HEK293 (cell line): ENCODE measurements around the gene ASF1B.

Experiments used
- CTCF ChIA-PET: fragments of 350-600 bp; formaldehyde crosslinking; extraction: SDS; loops from one replicate; lab custom pipeline; 2021; ENCODE audit warnings: antibody characterized with exemption; lab: Yijun Ruan, JAX
- POLR2A ChIA-PET: fragments of 300-600 bp; formaldehyde crosslinking; extraction: SDS; loops from one replicate; lab custom pipeline; 2020; ENCODE audit warnings: antibody characterized with exemption, inconsistent platforms; lab: Yijun Ruan, JAX
- H3K27ac ChIP-seq: fragments of 200-500 bp; sonication (Bioruptor generic); 2 replicates; pipeline ENCODE4 v1.5.1; 2014; ENCODE audit warnings: low read depth, low read length, control low read depth, inconsistent platforms; ENCODE audit errors: extremely low read depth
- H3K36me3 ChIP-seq, 2 experiments: fragments of 200-500 bp in 1 of 2; sonication (Bioruptor generic) in 1 of 2; 1 replicate in 1 of 2; 2 replicates in 1 of 2; pipeline ENCODE4 v1.5.1; 2014 to 2017; ENCODE audit warnings: inconsistent platforms in 2 of 2, low read length in 2 of 2; ENCODE audit not compliant: control insufficient read depth in 2 of 2, insufficient read depth in 1 of 2
- H3K4me1 ChIP-seq: fragments of 200-500 bp; sonication (Bioruptor generic); 2 replicates; pipeline ENCODE4 v1.5.1; 2014; ENCODE audit warnings: mild to moderate bottlenecking, low read length, inconsistent platforms; ENCODE audit not compliant: control insufficient read depth, insufficient read depth
- H3K4me3 ChIP-seq: 2 replicates; pipeline ENCODE4 v1.5.1; 2011; ENCODE audit warnings: low read depth, mild to moderate bottlenecking, control low read depth, low read length, moderate library complexity
- H3K9me3 ChIP-seq: fragments of 200-500 bp; sonication (Bioruptor generic); 2 replicates; pipeline ENCODE4 v1.5.1; 2014; ENCODE audit warnings: low read depth, low read length, inconsistent platforms; ENCODE audit not compliant: control insufficient read depth, insufficient read depth
- BCL6B ChIP-seq: fragments of 450-650 bp; formaldehyde crosslinking; IDR thresholded peaks from 2 replicates; pipeline ENCODE4 v1.5.1; 2017; ENCODE audit warnings: missing biosample characterization, missing genetic modification characterization
- EGR2 ChIP-seq: fragments of 450-650 bp; formaldehyde crosslinking; IDR thresholded peaks from 2 replicates; pipeline ENCODE4 v1.5.1; 2016; ENCODE audit warnings: low read depth, missing biosample characterization, missing genetic modification characterization
- GLIS1 ChIP-seq: fragments of 450-650 bp; formaldehyde crosslinking; IDR thresholded peaks from 2 replicates; pipeline ENCODE4 v1.5.1; 2016; ENCODE audit warnings: missing biosample characterization, missing genetic modification characterization
- GLIS2 ChIP-seq: fragments of 450-650 bp; formaldehyde crosslinking; IDR thresholded peaks from 2 replicates; pipeline ENCODE4 v1.5.1; 2016; ENCODE audit warnings: missing biosample characterization, missing genetic modification characterization
- KLF1 ChIP-seq: fragments of 450-650 bp; formaldehyde crosslinking; IDR thresholded peaks from 2 replicates; pipeline ENCODE4 v1.5.1; 2016; ENCODE audit warnings: missing biosample characterization, missing genetic modification characterization
- KLF9 ChIP-seq: fragments of 450-650 bp; formaldehyde crosslinking; IDR thresholded peaks from 2 replicates; pipeline ENCODE4 v1.5.1; 2016; ENCODE audit warnings: missing biosample characterization, missing genetic modification characterization, low read depth
- PRDM1 ChIP-seq: fragments of 450-650 bp; formaldehyde crosslinking; IDR thresholded peaks from 2 replicates; pipeline ENCODE4; 2016; ENCODE audit warnings: missing biosample characterization, missing genetic modification characterization
- ZFHX2 ChIP-seq: fragments of 450-650 bp; formaldehyde crosslinking; conservative IDR thresholded peaks from 2 replicates; pipeline ENCODE4 v1.5.1; 2016; ENCODE audit warnings: missing biosample characterization, missing genetic modification characterization
- ZNF121 ChIP-seq: fragments of 450-650 bp; formaldehyde crosslinking; IDR thresholded peaks from 2 replicates; pipeline ENCODE4 v1.5.1; 2016; ENCODE audit warnings: missing biosample characterization, missing genetic modification characterization
- ZNF37A ChIP-seq: fragments of 450-650 bp; IDR thresholded peaks from 2 replicates; pipeline ENCODE4 v1.5.1; 2018; ENCODE audit warnings: missing biosample characterization, missing genetic modification characterization
- ZNF473 ChIP-seq: fragments of 450-650 bp; formaldehyde crosslinking; IDR thresholded peaks from 2 replicates; pipeline ENCODE4 v1.5.1; 2017; ENCODE audit warnings: missing biosample characterization, missing genetic modification characterization
- ZNF596 ChIP-seq: fragments of 450-650 bp; IDR thresholded peaks from 2 replicates; pipeline ENCODE4 v1.5.0; 2018; ENCODE audit warnings: missing biosample characterization, mild to moderate bottlenecking, missing genetic modification characterization, moderate library complexity
- ZNF639 ChIP-seq: fragments of 450-650 bp; formaldehyde crosslinking; IDR thresholded peaks from 2 replicates; pipeline ENCODE4 v1.5.1; 2016; ENCODE audit warnings: missing biosample characterization, missing genetic modification characterization
- ZNF692 ChIP-seq: fragments of 450-650 bp; formaldehyde crosslinking; IDR thresholded peaks from 2 replicates; pipeline ENCODE4 v1.5.1; 2016; ENCODE audit warnings: missing biosample characterization, missing genetic modification characterization
- ZNF707 ChIP-seq: fragments of 450-650 bp; formaldehyde crosslinking; IDR thresholded peaks from 2 replicates; pipeline ENCODE4 v1.5.1; 2016; ENCODE audit warnings: missing biosample characterization, missing genetic modification characterization
- ZSCAN4 ChIP-seq: fragments of 450-650 bp; formaldehyde crosslinking; IDR thresholded peaks from 2 replicates; pipeline ENCODE4 v1.5.1; 2017; ENCODE audit warnings: missing biosample characterization, missing genetic modification characterization
- TF ChIP-seq, protein P1 (sequence below): fragments of 450-650 bp; formaldehyde crosslinking; conservative IDR thresholded peaks from 2 replicates; pipeline ENCODE4 v1.5.1; 2016; ENCODE audit warnings: low read depth, missing biosample characterization, missing genetic modification characterization

Gene ASF1B

GRCh38 chr19:14167576-14168138 is 31.3 kb upstream of the ASF1B start:
- H3K4me1 ChIP-seq = no peaks in the 10 kb centered on the region
- POLR2A ChIA-PET = no interaction called here

DNA sequence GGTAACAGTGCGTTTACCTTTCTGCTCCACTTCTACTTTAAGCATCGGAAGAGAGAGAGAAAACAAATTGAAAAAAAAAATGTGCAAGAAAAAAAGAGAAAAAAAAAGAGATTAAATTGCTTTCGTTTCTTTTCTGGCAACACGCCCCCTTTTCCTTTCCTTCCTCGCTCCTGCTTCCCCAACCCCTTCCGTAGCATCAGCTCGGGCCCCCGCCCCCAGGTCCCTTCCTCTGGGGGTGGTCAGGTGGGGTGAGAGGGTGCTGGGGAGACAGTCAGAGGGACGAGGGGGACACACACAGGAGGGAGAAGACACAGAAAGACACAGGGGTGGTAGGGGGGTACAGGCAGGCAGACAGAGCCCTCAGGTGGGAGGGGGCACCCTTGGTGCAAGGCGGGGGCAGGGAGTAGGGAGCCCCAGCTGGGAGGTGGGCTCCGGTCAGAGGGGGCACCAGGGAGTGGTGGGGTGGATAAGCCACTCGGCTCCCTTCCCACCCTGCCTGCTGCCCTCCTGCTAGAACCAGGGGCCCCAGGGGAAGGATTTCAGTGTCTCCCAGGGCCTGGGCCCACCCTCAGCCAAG is 30.7 kb upstream of the ASF1B start:
- peaks cover 10 to 53% of the 10 kb centered on the region in 2 experiments; a peak in 2 of 3 replicates for H3K36me3 ChIP-seq
- no peak overlapping the region for H3K27ac ChIP-seq
- TF ChIP-seq ZNF692 (tag by site-specific recombination) = 0 out of 2 replicates have a peak, but pooled peaks have one; percentile 32
- TF ChIP-seq KLF9 (tag by site-specific recombination) = 0 out of 2 replicates have a peak, but pooled peaks have one; percentile 14
- no peak for TF ChIP-seq ZNF121 (tag by site-specific recombination)
- no peak for TF ChIP-seq ZNF707 (tag by site-specific recombination)
- no peak for TF ChIP-seq ZNF639 (tag by site-specific recombination)
- TF ChIP-seq GLIS1 (tag by site-specific recombination) = peak; percentile 21; the same call in 1 of the 2 replicates
- TF ChIP-seq ZNF37A (tag by site-specific recombination) = no peak
- peak; percentile 40 for TF ChIP-seq PRDM1
- 0 out of 2 replicates have a peak, but pooled peaks have one; percentile 13 for TF ChIP-seq GLIS2 (tag by site-specific recombination)
- no peaks in the 10 kb centered on the region for H3K4me1 ChIP-seq
- ChIA-PET CTCF (no interaction called here), POLR2A (interaction anchor here (2.1 kb wide), 1 partner anchor 30 kb away, joined by 7 read pairs; no protein-coding TSS in a partner anchor)
- no peaks in the 10 kb centered on the region for H3K9me3 ChIP-seq
- no peak overlapping the region for H3K4me3 ChIP-seq

More at GRCh38 chr19:14167576-14168138, 31.3 kb upstream of the ASF1B start:
- Histone ChIP-seq H3K27ac (no peak overlapping the region), H3K4me3 (no peak overlapping the region), H3K36me3 (peaks cover 10 to 51% of the 10 kb centered on the region in 2 experiments; a peak in 2 of 3 replicates), H3K9me3 (no peaks in the 10 kb centered on the region)
- TF ChIP-seq KLF1 (tag by site-specific recombination) (peak; percentile 91), ZSCAN4 (tag by site-specific recombination) (no peak), ZNF596 (tag by site-specific recombination) (no peak), EGR2 (tag by site-specific recombination) (peak; percentile 45; the same call in 1 of the 2 replicates), ZFHX2 (tag by site-specific recombination) (peak; percentile 69), ZNF473 (tag by site-specific recombination) (no peak), BCL6B (no peak)
- TF ChIP-seq, protein P1, sequence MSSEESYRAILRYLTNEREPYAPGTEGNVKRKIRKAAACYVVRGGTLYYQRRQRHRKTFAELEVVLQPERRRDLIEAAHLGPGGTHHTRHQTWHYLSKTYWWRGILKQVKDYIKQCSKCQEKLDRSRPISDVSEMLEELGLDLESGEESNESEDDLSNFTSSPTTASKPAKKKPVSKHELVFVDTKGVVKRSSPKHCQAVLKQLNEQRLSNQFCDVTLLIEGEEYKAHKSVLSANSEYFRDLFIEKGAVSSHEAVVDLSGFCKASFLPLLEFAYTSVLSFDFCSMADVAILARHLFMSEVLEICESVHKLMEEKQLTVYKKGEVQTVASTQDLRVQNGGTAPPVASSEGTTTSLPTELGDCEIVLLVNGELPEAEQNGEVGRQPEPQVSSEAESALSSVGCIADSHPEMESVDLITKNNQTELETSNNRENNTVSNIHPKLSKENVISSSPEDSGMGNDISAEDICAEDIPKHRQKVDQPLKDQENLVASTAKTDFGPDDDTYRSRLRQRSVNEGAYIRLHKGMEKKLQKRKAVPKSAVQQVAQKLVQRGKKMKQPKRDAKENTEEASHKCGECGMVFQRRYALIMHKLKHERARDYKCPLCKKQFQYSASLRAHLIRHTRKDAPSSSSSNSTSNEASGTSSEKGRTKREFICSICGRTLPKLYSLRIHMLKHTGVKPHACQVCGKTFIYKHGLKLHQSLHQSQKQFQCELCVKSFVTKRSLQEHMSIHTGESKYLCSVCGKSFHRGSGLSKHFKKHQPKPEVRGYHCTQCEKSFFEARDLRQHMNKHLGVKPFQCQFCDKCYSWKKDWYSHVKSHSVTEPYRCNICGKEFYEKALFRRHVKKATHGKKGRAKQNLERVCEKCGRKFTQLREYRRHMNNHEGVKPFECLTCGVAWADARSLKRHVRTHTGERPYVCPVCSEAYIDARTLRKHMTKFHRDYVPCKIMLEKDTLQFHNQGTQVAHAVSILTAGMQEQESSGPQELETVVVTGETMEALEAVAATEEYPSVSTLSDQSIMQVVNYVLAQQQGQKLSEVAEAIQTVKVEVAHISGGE (tag by site-specific recombination) = no peak
- CTCF ChIA-PET = no interaction called here
